Activated T-cell treated with anti-CD3 and anti-CD28 coated beads for 24 hours (primary cell): ENCODE measurements around the gene ZNF593OS.

ENCODE experiments used
- DNase-seq: peaks from one replicate; pipeline ENCODE4 v3.0.0-alpha.2; 2020; ENCODE audit warnings: low read depth

Gene ZNF593OS

DNA sequence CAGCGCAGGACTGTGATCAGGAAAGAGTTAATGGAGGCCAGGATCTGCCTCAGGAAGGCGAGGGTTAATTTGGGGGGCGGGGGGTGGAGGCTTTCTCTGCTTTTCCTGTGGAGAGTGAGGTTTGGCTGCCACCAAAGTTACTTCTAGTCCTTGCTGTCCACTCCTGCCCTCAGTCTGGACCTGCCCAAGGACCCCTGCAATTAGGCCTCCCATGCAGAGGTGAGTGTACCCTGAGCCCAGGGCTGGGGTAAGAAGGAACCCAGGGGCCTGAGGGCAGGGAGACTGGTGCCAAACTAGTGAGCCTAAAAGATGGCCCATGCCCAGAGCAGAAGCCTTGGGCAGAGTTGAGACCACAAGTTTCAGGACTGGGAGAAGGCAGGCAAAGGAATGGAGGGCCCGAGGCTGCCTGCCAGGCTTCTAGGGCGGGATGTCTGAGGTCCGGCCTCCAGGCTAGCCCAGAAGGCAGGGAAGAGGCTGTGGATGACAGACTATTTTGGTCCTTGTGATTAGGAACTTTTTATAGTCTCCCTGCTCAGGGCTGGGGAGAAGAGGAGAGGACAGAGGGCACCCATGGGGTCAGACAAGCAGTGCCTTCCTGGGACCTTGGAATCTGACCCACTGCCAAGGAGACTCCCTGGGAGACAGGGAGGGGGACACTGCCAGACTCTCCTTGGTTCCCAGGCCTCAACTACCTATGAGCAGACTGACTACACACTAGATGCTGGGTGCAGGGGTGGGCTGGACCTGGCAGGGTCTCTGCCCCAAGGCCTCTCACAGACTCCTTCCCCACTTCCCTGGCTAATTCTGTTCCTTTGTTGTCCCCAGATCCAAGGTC is 12.5 kb downstream of the ZNF593OS start, which contains the start of gene FAM110D:
Gene FAM110D (plus strand): TSS at position 172 of the 835 bp plus-strand sequence. CDS start 2,213 bp downstream, outside the sequence.
- DNase-seq: no peak

DNA sequence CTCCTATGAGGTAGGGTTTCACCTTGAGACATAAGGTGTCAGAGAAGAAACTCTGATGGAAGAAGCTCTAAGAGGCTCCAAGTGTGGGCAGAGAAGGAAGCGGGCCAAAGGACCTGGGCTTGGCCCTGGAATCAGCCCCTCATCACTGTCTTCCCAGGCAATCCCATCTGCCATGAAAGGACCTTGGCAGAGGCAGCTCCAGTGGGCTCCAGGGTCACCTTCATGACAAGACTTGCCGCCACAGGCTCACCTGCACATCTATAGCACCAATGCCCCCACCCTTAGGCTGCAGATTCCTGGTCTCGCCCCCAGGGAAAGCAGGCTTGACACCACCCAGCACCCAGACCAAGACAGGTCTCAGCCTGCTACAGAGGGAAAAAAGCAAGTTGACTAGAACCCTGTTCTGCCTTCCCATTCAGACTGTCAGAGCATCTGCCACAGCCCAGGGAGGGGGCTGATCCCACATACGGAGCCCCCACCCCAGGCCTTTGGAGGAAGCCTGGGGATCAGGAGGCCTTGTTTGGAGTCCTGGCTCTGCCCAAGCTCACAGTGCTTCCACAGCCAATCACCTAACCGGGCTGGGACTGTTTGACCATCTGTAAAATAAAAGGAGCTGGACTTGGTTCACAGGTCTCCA is 13.2 kb downstream of the ZNF593OS start:
- DNase-seq: no peak

DNA sequence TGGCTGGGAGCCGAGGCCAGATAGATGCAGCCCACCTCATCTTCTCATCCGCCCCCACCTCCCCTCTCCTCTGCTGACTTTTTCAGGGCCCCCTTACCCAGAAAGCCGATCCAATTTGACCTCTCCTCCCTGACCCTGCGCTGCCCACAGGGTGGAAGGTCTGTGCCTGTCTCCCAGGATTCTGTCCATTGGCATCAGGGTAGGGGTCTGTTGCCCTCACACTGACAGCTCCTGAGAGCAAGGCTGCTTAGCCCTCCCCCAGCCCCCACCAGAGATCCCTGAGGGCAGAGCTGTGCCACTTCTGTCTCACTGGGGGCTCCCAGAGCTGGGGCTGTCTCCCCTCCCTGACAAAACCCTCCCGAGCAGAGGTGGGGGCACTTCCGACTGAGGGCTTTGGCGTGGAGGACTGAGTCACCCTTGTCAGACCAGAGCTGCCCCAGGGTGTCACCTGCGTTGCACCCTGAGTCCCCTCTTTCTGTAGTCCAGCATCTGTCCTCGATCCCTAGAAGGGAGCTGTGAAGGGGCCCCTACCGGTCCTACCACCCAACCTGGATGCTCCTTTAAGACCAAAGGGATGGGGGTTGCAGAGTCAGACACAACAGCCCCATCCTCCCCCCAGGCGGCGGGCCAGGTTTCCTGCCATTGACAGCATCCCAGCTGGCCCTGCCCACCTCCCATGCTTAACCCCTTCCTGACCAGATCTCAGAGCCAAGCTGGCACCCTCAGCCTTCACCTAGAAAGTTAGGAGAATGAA is 15.2 kb downstream of the ZNF593OS start:
- DNase-seq: no peak

DNA sequence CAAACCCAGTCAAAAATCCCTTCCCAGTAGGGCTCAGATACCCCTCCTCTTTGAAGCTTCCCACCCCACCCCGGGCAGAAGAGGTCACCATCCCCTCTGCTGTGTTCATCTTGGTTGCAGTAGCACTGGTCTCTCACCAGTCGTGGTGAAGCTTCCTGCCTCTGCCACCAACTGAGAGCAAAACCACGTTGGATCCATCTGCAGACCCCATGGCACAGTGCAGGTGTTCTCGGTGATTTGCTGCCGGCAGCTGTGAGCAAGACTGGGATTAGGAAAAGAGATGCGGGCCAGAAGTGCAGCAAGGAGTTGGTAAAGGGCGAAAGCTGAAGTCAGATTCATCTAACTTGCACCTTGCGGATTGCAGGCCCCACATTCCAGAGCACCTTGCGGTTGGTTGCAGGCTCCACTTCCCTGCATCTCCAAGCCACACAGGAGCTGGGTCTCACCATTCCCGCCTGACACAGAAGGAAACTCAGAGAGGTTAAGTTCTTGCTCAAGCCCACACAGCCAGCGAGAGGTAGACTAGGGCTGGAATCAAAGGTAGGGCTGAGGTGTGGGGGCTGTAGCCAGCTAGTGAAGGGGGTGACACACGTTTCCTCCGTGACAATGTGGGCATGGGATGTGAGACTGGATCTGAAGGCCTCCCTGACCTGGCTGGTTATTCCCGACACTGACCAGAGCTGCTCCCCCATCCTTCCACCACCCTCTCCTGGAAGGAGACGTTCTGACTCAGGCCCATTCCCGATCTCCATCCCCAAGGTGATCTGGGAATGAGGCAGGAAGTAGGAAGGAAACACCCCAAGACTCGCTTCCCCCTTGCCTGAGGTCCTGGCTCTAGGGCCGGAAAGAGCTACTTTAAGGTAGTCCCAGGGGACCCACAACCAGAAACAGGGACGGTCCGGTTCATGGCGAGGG is 16.0 kb downstream of the ZNF593OS start:
- DNase-seq: no peak

DNA sequence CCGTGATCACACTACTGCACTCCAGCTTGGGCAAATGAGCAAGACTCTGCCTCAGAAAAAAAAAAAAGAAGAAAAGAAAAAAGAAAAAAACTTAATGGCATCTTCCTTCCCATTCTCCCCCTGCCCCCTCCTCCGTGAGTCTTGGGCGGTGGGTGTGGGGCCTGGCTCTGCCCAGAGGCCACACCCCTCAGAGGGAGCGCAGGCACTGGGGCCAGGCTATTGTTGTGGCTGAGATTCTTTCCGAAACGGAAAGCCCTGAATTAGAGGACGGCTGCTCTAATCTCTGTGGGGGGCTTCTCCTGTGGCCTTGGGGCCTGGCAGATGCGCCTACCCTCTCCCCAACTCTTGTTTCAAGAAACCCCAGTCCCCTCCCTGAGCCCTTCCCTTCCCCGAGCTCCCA is 16.9 kb downstream of the ZNF593OS start:
- DNase-seq: no peak

DNA sequence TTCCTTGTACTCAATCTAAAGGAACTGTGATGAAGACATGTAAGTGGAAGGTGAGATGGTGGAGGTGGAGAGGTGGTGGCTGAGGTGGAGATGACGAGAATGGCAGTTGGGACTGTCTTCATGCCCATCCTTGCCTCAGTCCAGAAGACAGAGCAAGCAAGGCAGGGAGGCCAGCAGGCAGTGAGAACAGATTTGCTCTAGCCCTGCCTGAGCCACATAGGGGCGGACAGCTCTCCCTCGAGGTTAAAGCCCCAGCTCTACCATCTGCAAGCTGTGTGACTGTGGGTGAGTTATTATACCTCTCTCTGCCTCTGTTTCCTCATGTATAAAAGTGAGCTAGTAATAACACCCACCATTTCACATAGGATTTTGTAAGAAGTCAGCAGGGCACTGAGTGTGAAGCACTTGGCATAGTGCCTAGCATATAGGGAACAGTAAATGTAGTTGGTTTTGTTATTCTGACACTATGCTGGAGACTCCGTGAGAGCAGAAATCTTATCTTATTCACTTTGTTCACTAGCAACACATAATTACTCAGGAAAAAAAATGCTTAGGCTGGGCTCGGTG is 17.6 kb downstream of the ZNF593OS start:
- no peak for DNase-seq

DNA sequence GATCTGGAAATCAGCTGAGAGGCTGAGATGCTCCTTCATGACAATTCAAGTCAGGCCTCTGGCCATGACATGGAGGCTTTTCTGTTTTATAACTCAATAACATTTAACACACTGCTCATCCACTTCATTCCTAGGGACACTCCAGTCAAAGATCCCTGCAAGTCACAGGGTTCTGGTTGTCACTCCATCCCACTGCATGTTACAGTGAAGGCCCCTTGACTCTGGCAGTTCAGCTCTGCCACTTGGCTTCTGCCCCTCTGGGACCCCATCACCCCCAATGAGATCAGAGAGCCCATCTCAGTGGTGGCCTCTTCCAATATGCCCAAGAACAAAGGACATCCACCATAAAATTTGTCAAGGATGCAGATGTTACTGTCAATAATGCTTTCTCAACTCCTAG is 22.7 kb downstream of the ZNF593OS start:
- no peak for DNase-seq

DNA sequence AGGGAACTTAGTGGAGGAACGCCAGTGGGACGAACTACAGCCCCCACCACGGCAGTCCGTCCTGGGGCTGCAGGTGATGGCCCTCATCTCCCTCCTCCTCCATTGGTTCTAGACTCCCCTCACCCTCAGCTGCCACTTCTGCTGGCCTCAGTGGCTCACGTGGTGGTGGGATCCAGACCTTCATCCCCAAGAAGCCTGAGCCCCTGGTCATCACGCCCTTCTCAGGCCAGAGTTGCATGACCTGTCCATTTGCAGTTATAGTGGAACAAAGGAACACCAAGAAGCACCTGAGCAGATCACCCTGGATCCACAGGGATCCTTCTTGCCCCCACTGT is 25.7 kb downstream of the ZNF593OS start:
- no peak for DNase-seq

DNA sequence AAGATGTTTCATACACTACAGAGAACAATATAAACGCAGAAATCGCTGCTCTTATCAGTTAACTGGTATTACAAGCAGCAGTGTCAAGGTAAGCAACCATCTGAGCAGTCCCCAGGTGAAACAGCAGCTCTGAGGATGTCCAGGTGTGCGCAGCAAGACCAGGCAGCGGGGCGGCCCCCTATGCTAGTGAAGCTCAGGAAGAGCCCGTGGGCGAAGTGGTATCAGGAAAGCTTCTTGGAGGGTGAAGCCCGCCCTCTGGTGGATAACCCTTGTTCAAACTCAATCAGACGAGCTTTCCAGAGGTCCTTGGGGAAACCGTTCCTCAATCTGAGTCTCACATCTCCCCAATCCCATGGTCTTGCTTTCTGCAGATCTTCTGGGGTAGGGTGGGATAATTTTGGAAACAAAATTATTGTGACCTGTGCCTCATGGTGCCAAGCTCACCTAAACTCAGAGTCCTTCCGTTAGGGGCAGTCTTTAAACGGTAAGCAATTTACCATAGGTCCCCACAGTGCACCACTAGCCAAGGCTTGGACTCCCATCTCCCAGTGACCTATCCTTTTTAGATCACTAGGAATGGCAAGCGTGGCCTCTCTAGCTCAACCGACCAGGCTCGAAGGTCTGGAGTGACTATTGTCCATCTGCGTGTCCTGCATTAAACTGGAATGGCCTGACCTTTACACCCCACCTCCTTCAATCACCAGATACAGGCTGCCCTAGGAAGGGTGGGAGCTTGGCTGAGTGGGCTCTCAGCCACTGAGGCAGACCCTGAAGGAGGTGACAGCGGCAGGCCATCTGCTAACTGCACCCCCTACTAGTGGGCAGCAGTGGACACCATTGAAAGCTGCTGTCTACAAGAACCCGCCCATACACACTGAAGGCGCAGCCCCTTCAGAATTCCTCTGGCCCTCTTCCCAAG is 26.3 kb downstream of the ZNF593OS start:
- DNase-seq: peak; percentile 61

DNA sequence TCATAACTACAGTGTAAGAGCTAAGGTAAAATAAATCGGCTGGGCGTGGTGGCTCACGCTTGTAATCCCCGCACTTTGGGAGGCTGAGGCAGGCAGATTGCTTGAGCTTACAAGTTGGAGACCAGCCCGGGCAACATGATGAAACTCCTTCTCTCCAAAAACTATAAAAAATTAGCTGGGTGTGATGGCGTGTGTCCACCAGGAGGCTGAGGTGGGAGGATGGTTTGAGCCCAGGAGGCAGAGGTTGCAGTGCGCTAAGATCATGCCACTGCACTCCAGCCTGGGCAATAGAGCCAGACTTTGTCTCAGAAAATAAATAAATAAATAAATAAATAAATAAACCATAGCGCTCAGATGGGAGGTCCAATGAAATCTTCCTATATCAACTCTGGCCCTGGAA is 29.5 kb downstream of the ZNF593OS start:
- no peak for DNase-seq

DNA sequence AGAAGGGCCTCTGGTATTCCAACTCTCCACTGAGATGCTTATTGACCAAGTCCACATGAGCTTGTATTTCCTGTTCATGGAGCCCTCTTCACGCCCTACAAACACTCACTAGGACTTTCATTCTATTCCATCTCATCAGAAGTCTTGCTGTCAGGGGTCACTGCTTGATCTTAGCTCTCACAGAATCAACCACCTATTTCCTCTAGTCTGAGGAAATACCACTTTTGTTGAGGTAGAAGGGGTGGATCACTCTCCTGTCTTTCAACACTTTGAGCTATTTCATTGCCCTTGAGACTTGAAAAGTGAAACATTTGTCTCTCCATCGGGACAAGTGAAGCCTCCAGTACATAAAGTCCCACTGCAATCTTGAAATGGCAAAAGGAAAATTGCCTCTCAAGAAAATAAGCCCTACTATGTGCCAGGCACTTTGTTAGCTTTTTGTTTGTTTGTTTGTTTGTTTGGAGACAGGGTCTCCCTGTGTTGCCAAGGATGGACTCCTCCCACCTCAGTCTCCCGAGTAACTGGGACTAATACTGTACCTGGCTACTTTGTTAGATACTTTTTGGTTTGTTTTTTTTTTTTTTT is 32.6 kb downstream of the ZNF593OS start:
- no peak for DNase-seq

DNA sequence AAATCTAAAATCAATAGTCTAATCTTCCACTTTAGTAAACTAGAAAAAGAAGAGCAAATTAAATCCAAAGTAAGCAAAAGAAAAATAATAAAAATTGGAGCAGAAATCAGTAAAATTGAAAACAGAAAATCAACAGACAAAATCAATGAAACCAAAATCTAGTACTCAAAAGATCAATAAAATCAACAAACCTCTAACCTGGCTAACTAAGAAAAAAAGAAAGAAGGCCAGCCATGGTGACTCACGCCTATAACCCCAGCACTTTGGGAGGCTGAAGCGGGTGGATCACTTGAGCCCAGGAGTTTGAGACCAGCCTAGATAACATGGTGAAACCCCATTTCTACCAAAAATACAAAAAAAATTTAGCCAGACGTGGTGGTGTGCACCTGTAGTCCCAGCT is 37.2 kb downstream of the ZNF593OS start:
- no peak for DNase-seq

DNA sequence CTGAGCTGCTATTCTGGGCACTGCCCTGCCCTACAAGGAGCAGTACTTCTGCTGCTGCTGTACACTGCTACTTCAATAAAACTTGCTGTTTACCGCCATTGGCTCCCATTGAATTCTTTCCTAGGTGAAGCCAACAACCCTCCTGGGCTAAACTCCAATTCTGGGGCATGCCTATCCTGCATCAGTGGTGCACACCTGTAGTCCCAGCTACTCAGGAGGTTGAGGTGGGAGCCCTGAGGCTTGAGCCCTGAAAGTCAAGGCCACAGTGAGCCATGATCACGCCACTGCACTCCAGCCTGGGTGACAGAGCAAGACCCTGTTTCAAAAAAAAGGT is 38.8 kb downstream of the ZNF593OS start:
- DNase-seq: no peak

DNA sequence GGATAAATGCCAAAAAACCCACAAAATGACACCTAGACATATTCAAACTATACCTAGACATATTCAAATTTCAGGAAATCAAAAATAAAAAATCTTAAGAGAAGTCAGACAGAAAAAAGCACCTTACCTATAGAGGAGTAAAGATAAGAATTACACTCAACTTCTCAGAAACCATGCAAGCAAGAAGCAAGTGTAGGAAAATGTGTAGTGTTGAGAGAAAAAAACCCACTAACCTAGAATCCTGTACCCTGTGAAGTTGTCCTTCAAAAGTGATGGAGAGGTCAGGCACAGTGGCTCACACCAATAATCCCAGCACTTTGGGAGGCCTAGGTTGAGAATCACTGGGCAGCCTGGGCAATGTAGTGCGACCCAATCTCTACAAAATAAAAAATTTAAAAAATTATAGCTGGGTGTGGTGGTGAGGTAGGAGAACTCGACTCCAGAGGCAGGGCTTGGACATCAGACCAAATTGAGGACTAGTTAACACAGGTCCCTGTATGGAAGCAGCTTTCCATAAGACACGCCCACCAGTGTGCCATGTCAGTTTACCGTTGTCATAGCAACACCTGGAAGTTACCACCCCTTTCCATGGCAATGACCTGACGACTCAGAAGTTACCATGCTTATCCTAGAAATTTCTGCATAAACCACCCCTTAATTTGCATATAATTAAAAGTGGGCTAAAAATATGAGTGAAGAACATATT is 39.4 kb downstream of the ZNF593OS start:
- DNase-seq: no peak

DNA sequence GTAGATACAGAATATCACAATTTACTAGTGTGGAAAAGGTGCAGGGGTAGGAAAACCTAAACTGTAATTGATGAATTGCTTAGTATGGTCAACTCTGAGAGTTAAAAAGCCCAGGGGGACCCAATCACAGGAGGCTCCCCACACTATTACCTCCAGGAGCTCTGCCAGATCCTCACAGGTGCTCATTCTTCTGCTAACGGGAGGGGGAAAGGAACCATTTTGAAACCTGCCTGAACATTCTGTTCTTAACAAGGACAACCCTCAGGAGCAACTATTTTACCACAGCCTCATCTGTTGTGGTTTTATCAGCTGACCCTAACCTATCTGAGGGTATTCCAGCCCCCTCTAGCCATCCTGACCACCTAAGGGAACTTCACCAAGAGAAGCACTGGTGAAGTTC is 40.9 kb downstream of the ZNF593OS start:
- no peak for DNase-seq

DNA sequence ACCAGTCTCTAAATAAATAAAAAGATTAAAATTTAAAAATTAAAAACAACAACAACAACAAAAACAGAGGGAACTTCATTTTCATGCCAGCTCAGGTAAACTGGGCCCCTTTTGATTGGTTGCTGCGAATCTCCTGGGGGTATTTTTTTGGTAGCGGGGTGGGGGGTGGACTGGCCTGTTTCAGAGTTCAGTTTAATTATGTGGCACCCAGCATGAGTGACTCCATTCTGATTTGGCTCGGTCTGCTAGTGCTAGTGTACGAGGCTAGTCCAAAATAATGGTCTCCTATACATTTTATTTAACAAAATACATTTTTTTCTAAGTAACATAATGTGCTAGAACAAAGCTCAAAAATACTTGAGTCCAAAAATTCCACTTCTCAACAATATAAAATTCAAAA is 41.9 kb downstream of the ZNF593OS start:
- DNase-seq: no peak

DNA sequence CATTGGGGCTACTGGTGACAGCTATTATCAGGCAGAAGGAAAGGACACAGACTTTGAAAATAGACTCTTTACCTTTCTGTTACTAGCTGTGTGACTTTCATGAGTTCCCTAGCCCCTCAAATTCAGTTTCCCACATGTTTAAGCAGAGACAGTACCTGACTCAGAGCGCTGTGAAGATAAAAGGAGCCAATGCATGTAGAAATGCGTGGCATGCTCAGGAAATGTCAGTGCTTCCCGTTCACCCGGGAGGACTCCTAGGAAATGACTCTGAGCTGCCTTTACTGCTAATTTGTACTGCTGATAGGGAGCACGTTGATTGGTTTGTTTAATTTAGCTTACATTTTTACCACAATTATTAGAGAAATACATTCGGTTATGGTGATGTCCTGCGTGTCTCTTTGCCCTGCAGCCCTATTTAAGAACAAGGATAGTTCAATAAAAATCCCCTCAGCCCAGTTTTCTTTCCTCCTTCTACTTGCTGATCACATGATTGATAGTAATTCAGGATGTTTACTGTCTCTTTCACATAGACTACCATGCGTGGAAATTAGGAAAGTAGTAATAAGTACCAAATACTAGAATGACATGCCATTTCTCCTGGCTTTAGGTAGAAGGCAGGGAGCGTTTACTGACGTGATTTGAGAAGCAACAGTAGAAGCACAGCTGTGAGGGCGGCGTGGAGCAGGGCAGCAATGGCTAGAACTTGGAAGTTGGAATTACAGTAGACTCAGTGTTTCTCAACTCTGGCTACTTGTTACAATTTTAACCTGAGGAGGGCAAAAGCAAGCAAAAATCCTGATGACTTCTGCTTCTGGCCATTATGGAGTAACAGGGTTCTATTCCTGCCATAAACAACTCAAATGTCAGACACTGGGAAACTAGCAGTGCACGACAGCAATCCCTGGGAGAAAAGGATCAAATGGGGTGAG is 44.1 kb downstream of the ZNF593OS start:
- DNase-seq: no peak

DNA sequence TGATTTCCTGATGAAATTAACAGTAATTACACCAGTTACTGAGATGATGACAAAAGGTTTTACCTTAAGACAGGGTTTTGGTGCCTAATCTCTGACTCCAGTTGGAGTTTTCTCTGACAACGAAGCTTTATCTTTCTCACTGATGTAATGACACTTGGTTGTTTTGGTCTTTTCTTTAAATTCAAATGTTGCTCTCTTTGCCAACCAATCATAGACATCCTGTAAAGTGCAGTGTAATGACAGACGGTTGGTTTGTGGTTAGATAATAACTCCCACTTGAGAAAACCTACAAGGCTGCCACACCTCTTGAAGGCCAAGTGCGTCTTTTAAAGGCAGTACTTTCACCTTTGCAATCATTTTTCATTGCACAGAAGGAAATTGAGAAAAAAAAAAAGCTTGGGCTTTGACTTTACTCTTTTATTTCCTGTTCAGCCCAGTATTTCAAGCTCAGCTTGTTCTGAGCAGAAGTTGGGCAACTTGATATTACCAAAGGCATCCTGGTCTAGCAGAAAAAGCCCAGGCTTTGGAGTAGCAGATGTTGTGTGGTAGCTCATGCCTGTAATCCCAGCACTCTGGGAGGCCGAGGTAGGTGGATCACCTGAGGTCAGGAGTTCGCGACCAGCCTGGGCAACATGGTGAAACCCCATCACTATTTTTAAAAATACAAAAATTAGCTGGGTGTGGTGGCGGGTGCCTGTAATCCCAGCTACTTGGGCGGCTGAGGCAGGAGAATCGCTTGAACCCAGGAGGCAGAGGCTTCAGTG is 45.1 kb downstream of the ZNF593OS start:
- peak; percentile 35 for DNase-seq
